Measurements from ENCODE around the gene ZFP2.

GRCh38 chr5:178899289-178899688, 3.6 kb downstream of the ZFP2 start:
- no peak for TF ChIP-seq CTCF (IDR thresholded peaks at IDR 0.05; ENCODE audit: low read length)
- no peak for TF ChIP-seq EZH2 (IDR thresholded peaks at IDR 0.05; ENCODE audit: borderline replicate concordance, low read length)
